Suprapubic skin (tissue), 4 donors: ENCODE measurements around the gene EIF5.

Source experiments
- CTCF ChIP-seq, 2 donors: fragments of 200-600 bp in 1 of 2; fragments of 450-650 bp in 1 of 2; sonication (generic) in 1 of 2; IDR thresholded peaks; one replicate each; pipeline ENCODE4 v1.5.1; 2016 to 2019; ENCODE audit warnings: antibody characterized with exemption in 2 of 2, mild to moderate bottlenecking in 1 of 2, moderate library complexity in 1 of 2
- EP300 ChIP-seq: sonication (generic); formaldehyde crosslinking; IDR thresholded peaks from one replicate; pipeline ENCODE4 v1.6.1; 2017; ENCODE audit warnings: antibody characterized with exemption
- POLR2A ChIP-seq, 2 donors: fragments of 450-650 bp; IDR thresholded peaks; one replicate each; pipeline ENCODE4 v1.6.1; 2017; ENCODE audit warnings: antibody characterized with exemption in 2 of 2, mild to moderate bottlenecking in 2 of 2, moderate library complexity in 2 of 2
- POLR2AphosphoS5 ChIP-seq, 3 donors: sonication (generic); formaldehyde crosslinking; IDR thresholded peaks; one replicate each; pipeline ENCODE4 v1.6.1; 2017; ENCODE audit warnings: antibody characterized with exemption in 3 of 3

- TF ChIP-seq CTCF (IDR thresholded peaks at IDR 0.05) (no peak), POLR2AphosphoS5 (IDR thresholded peaks at IDR 0.05) (no peak), EP300 (no peak), POLR2A (IDR thresholded peaks at IDR 0.05) (no peak)
Observed at GRCh38 chr14:103317251-103317650, 16.8 kb upstream of the EIF5 start.
